Cerebellar cortex (tissue), 1 donor: ENCODE measurements around the gene SPNS2.
A peak's percentile ranks its signal among the peaks of the same experiment; 100 is the strongest.

Experiments
- DNase-seq: peaks from one replicate; pipeline ENCODE4 v3.0.0-alpha.2; 2015; ENCODE audit warnings: low spot score

The SPNS2 gene

DNA sequence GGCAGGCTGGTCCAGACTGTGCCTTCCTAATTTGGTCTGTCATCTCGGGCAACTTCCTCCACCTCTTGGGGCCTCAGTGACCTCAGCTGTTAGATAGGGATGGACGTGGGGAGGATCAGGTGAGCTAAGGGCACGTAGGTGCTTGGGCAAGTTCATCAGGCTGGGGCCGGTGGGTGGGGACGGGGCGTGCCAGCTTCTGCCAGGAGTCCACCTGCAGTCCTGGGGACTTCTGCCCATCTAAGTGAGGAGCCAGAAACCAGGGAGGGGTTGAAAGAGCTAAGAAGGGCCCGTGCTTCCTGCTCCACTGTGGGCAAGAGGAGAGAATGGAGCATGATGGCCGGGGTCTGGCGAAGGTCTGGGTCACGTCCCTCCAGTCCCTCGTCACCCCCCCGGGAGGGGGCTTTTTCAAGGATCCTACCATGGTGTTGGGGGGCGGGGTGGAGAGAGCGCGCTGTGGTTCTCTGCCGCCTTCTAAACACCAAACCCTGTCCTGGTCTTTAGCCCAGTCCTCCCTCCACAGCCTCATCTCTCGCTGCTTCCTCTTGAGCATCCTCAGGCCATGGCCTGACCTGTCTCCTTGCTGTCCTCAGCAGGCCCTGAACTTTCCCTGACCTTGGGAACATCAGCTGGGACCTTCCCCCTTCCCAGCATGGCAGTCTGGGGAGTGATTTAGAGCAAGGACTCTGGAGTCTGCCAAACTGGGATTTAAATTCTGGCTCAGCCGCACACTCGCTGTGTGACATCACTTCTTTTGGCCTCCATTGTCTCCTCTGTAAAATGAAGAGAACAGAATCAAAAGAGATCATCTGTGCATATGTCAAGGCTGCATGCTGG lies 21.6 kb downstream of the SPNS2 start:
- DNase-seq = no peak

GRCh38 chr17:4520894-4521600 lies 22.4 kb downstream of the SPNS2 start:
- no peak for DNase-seq

DNA sequence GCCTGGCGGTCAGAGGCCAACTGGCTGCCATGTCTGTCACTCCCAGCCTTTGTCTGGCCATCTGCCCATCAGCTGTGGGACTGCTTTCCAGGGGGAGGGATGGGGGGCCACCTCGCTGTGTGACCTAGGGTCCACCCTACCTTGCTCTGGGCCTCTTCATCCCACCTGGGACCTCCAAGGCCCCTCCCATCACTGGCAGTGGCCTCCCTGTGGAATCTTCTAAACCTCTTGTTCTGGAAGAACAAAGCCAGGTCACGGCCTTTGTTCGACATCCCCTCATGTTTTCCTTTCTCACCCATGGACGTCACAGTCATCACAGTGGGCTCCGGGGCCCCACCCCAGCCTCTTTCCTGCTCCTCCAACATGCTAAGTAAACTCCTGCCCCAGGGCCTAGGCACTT lies 24.0 kb downstream of the SPNS2 start:
- DNase-seq = no peak

GRCh38 chr17:4523946-4524345 lies 25.3 kb downstream of the SPNS2 start:
- no peak for DNase-seq

DNA sequence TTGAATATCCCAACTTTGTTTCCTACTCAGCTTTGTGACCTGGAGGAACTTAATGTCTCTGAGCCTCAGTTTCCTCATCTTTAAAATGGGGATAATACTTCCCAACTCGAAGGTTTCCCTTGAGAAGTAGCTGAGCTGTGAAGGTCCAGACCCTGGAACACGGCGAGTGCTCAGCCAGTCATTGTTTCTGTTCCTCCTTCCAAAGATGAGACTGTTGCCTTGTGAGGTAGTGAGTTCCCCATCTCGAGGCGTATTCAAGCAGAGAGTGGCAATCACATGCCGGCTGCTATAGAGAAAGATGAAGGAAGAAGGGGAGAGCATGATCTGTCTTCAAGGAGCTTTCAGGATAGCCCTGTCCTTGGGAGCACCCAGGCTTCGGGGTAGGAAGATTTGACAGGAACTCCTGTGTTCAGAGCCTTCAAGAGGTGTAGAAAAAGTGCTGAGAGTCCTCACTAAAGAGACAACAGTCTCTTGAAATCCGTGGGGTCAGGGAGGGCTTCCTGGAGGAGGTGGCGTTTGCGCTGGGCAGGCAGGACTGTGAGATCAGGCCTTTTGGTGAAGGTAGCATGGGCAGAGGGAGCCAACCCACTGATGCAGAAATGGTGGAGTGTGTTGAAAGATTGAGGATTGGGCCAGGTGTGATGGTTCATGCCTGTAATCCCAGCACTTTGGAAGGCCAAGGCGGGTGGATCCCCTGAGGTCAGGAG lies 27.2 kb downstream of the SPNS2 start:
- no peak for DNase-seq

GRCh38 chr17:4527134-4527533 lies 28.5 kb downstream of the SPNS2 start:
- DNase-seq = no peak

DNA sequence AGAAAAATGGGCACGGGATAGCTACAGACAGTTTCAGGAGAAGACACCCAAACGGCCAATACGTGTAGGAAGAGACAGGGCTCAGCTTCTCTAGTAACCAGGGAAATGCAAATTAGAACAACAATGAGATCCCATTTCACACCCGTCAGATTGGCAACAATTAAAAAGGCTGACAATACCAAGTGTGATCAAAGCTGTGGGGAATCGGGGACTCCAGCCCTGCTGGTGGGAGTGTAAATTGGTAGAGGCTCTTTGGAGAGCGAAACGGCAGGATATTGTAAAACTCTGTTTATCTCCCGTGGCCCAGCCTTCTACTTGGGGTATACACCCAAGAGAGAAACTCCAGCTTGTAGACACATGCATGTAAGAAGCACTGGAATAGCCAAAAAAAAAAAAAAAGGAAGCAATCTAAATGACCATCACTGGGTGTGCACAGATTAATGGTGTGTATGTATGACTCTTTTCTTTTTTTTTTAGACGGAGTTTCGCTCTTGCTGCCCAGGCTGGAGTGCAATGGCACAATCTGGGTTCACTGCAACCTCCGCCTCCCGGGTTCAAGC lies 29.0 kb downstream of the SPNS2 start:
- no peak for DNase-seq

- DNase-seq = no peak
Observed at GRCh38 chr17:4529533-4530152, 31.0 kb downstream of the SPNS2 start.

GRCh38 chr17:4530799-4531730 lies 32.4 kb downstream of the SPNS2 start:
- DNase-seq = no peak

DNA sequence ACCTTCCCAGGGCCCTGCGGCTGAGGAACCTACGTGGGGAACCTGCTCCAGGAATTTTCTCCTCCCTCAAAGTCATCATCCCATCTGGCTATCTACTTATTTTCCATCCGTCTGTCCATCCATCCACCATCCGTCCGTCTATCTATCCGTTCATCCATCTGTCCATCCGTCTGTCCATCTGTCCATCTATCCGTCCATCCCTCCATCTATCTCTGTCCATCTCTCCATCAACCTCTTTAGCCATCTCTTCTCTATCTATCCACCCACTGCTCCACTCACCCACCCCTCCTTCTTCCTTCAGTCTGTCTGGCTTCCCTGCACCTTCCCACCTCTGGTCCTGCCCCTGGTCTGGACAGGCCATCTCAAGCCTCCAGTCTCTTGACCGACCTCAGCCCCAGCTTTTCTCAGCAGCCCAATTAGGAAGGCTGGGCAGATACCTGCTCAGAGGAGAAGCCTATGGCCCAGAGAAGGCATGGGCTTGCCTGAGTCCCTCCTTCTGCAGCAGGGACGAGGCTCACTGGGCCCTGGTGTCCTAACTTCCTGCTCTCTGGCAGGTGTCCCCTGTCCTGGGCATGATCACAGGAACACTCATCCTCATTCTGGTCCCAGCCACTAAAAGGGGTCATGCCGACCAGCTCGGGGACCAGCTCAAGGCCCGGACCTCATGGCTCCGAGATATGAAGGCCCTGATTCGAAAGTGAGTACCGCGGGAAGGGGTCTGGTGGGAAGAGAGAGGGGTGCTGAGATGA lies 33.5 kb downstream of the SPNS2 start:
- DNase-seq = no peak

- DNase-seq = no peak
Observed at GRCh38 chr17:4532860-4533522, 34.3 kb downstream of the SPNS2 start.

DNA sequence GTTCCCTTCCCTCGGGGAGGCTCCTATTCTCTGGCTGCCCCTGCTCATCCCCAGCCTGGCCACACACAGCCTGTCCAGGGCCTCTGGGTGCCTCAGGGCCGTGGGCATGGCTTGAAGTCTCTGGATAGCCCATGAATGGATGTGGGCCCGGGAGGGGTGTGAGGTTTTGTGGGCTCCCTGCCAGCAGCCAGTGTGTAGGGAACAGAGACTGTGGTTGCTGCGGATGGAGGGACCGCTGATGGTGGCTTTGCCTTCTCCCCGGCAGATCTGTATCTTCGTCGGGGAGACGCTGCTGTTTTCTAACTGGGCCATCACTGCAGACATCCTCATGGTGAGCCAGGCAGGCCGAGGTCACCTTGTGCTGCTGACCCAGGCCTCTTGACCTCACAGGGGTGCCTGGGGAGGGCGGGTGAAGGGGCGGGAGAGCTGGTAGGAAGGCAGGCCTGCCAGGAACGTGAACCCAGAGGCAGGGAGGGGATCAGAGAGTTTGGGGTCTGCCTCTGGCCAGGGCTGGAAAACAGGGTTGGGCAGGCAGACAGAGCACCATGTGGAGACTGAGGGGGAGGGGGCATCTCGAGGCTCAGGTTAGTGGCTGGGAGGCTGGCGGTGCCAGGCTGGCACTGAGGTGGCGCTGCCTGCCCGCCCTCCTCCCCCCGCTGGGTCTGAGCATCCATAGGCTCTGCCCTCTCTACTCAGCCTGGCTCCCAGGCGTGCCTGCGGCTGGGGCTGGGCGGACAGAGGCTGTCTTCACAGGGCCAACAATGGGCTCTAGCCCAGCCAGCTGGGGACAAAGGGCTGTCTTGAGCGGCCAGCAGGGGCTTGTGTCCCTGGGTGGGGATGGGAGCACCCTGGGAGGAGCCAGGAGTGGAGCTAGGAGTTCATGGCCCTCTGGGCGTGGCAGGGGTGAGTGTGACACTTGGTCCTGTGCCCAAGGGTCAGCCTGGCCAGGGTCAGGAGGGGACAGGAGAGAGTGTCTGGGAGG lies 35.1 kb downstream of the SPNS2 start:
- DNase-seq = no peak

- DNase-seq = no peak
Observed at GRCh38 chr17:4534515-4534914, 35.8 kb downstream of the SPNS2 start.

- DNase-seq = no peak
Observed at GRCh38 chr17:4534928-4535666, 36.4 kb downstream of the SPNS2 start.

- DNase-seq = no peak
Observed at GRCh38 chr17:4535667-4536258, 37.1 kb downstream of the SPNS2 start.

DNA sequence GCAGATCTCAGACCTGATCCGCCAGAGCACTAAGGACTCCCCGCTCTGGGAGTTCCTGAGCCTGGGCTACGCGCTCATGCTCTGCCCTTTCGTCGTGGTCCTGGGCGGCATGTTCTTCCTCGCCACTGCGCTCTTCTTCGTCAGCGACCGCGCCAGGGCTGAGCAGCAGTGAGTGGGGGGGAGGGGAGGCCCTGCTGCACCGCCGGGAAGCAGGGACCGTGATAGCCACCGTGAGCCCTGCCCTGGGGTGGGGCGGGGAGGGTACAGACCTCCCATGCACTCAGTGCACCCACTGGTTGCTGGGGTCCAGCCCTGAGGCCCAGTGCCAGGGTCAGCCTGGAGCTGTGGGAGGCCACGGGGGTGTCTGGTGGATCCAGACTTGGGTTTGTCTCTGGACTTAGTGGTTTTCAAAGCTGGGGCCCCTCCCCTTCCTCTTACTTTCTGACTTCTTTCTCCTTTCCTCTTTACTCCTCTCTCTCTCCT lies 37.6 kb downstream of the SPNS2 start:
- no peak for DNase-seq

DNA sequence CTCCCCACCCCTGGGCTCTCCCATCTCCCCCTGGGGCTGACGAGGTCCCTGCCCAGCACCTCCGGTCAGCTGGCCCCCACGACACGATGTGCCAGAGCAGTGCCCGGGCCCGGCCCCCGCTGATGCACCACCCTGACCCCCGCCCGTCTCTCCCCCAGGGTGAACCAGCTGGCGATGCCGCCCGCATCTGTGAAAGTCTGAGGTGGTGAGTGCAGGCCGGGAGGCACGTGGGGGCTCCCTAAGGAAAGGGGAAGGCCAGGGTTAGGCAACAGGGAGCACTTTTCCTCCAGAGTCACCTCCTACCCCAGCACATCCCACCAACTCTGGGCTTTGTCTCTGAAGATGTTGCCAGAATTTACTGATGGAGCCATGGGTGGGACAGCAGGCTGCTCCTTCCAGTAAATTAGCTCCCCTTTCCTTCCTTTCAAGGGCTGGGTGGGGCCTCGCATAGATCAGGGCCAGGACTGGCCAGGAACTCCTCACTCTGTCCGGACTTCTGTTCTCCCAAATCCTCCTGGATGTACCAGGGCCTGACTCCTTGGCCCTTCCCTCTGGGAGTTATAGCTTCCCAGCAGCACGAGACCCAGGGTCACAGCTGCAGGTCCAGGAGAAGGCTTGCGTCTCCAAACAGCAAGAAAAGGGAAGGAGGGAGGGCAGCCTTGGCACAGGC lies 38.2 kb downstream of the SPNS2 start:
- peak; percentile 56 for DNase-seq
